K562 treated with DMSO at 1 percent for 24 hours (cell line): ENCODE data around the gene THSD7B. TPM values are rescaled to one million over a fixed set of nuclear protein-coding genes. Genes with fewer than 3 reads are reported as not detected.

Experiments
- total RNA-seq: library from RNA; unstranded; fragments of 300-600 nt; gene quantifications from 2 replicates; pipeline ENCODE4 v1.2.3, GENCODE V29; 2022; ENCODE audit warnings: low read depth; ENCODE audit not compliant: insufficient read depth

Gene THSD7B
- total RNA-seq = not detected in 2 replicates

GRCh38 chr2:136765256-136766072 is at the start of gene THSD7B:
Gene THSD7B (plus strand): TSS chr2:136765545. CDS start chr2:136882179, 116,634 bp downstream.

